Colonic mucosa (tissue), 4 donors: Measurements from ENCODE around the gene SYT8. TPM values are rescaled to one million over a fixed set of nuclear protein-coding genes. Genes with fewer than 3 reads are reported as not detected.
"Not testable (repeated sequence)": the region's sequence is repeated elsewhere in the genome, so short reads cannot be mapped to it uniquely, and the experiment has no call there.

ENCODE experiments used
- DNase-seq: peaks from one replicate; pipeline ENCODE4 v3.0.0-alpha.2; 2020
- H3K27ac ChIP-seq: fragments of 200-600 bp; one replicate; pipeline ENCODE4 v1.8.0; 2021
- H3K27me3 ChIP-seq: fragments of 200-600 bp; one replicate; pipeline ENCODE4 v1.8.0; 2021
- H3K36me3 ChIP-seq: fragments of 200-600 bp; one replicate; pipeline ENCODE4 v1.8.0; 2021
- H3K4me1 ChIP-seq: fragments of 200-600 bp; one replicate; pipeline ENCODE4 v1.8.0; 2021; ENCODE audit warnings: mild to moderate bottlenecking
- H3K4me3 ChIP-seq: fragments of 200-600 bp; one replicate; pipeline ENCODE4 v1.8.0; 2021
- H3K9ac ChIP-seq, 2 donors: one replicate each; pipeline ENCODE4 v1.7.0; 2013; ENCODE audit warnings: control low read depth in 2 of 2, low read depth in 2 of 2, low read length in 2 of 2
- H3K9me3 ChIP-seq: fragments of 200-600 bp; one replicate; pipeline ENCODE4 v1.8.0; 2021
- CTCF ChIP-seq: fragments of 200-600 bp; IDR thresholded peaks from one replicate; pipeline ENCODE4 v1.8.0; 2022; ENCODE audit warnings: antibody characterized with exemption, mild to moderate bottlenecking
- intact Hi-C: fragments of 100-400 bp; cut with DNase I; formaldehyde crosslinking; loops from one replicate; pipeline ENCODE4 v1.14.1; 2022
- total RNA-seq, 2 donors: library from RNA; stranded (reverse); fragmentation: NEBNext Ultra II Directional in 1 of 2; extraction: Animal tissue kit (Norgen Biotek cat#: 25700) in 1 of 2; gene quantifications; one replicate each; pipeline ENCODE4 v1.2.1, GENCODE V29; 2021
- donor health status: healthy.
- donor health status: DM: no; HTN: no; CAD: no.
- donor health status: DM: no; HTN: no; CAD: no.

SYT8 gene
- total RNA-seq, 2 donors from 2014 or later, result 1.7 to 3.5 TPM

- H3K36me3 ChIP-seq, result no peaks in the 10 kb centered on the region
- no peak overlapping the region for H3K27ac ChIP-seq
- no peaks in the 10 kb centered on the region for H3K9me3 ChIP-seq
- TF ChIP-seq CTCF, result no peak
- H3K27me3 ChIP-seq, result no peaks in the 10 kb centered on the region
- no peak for DNase-seq
- no peak overlapping the region for H3K9ac ChIP-seq
- H3K4me3 ChIP-seq, result no peak overlapping the region
- intact Hi-C loops, result no loop called here
- peaks cover 3% of the 10 kb centered on the region for H3K4me1 ChIP-seq
These were observed 41.7 kb upstream of the SYT8 start for GRCh38 chr11:1793081-1793480.

GRCh38 chr11:1796413-1797011, 38.3 kb upstream of the SYT8 start:
- Histone ChIP-seq H3K4me1 (peaks cover 3% of the 10 kb centered on the region), H3K27ac (no peak overlapping the region), H3K9ac (no peak overlapping the region), H3K4me3 (no peak overlapping the region), H3K27me3 (no peaks in the 10 kb centered on the region), H3K36me3 (no peaks in the 10 kb centered on the region), H3K9me3 (no peaks in the 10 kb centered on the region)
- intact Hi-C loops, result no loop called here
- no peak for TF ChIP-seq CTCF
- DNase-seq, result no peak

GRCh38 chr11:1797391-1798125, 37.2 kb upstream of the SYT8 start:
- Histone ChIP-seq H3K9me3 (no peaks in the 10 kb centered on the region), H3K9ac (no peak overlapping the region), H3K27me3 (no peaks in the 10 kb centered on the region), H3K4me3 (no peak overlapping the region), H3K36me3 (no peaks in the 10 kb centered on the region), H3K27ac (no peak overlapping the region), H3K4me1 (peaks cover 3% of the 10 kb centered on the region)
- no peak for DNase-seq
- no peak for TF ChIP-seq CTCF
- intact Hi-C loops, result no loop called here

- Histone ChIP-seq H3K9ac (no peak overlapping the region), H3K4me1 (no peaks in the 10 kb centered on the region), H3K9me3 (no peaks in the 10 kb centered on the region), H3K27me3 (no peaks in the 10 kb centered on the region), H3K4me3 (no peak overlapping the region), H3K27ac (no peak overlapping the region), H3K36me3 (no peaks in the 10 kb centered on the region)
- TF ChIP-seq CTCF, result no peak
- intact Hi-C loops, result loop anchor here (10.0 kb wide), 1 partner anchor 68 kb away; no protein-coding TSS in a partner anchor
- DNase-seq, result no peak
These were observed 31.5 kb upstream of the SYT8 start for GRCh38 chr11:1803246-1803645.

- intact Hi-C loops, result loop anchor here (10.0 kb wide), 1 partner anchor 69 kb away; no protein-coding TSS in a partner anchor
- DNase-seq, result not testable (repeated sequence)
These were observed 30.8 kb upstream of the SYT8 start for GRCh38 chr11:1803835-1804519.

More at GRCh38 chr11:1803835-1804519, 30.8 kb upstream of the SYT8 start:
- not testable (repeated sequence) for H3K4me1 ChIP-seq, H3K27me3 ChIP-seq, H3K27ac ChIP-seq, H3K9me3 ChIP-seq, H3K36me3 ChIP-seq, H3K9ac ChIP-seq, H3K4me3 ChIP-seq
